Lower lobe of right lung (tissue), 2 donors: ENCODE results near the gene AMN. TPM values are rescaled to one million over a fixed set of nuclear protein-coding genes. Genes with fewer than 3 reads are reported as not detected.

ENCODE experiments used
- ATAC-seq, 2 donors: fragments of 200-7000 bp; cut with Tn5 transposase; one replicate each; pipeline ENCODE4 v1.9.1; 2020 to 2022; ENCODE audit warnings: mild to moderate bottlenecking in 2 of 2, moderate library complexity in 2 of 2
- DNase-seq: peaks from one replicate; pipeline ENCODE4 v3.0.0-alpha.2; 2020
- H3K27ac ChIP-seq: fragments of 200-600 bp; one replicate; pipeline ENCODE4 v1.8.0; 2022
- H3K27me3 ChIP-seq: fragments of 200-600 bp; one replicate; pipeline ENCODE4 v1.8.0; 2022; ENCODE audit warnings: low read depth
- H3K36me3 ChIP-seq: fragments of 200-600 bp; one replicate; pipeline ENCODE4 v1.8.0; 2022; ENCODE audit warnings: mild to moderate bottlenecking
- H3K4me1 ChIP-seq: fragments of 200-600 bp; one replicate; pipeline ENCODE4 v1.8.0; 2022
- H3K4me3 ChIP-seq: fragments of 200-600 bp; one replicate; pipeline ENCODE4 v1.8.0; 2022; ENCODE audit warnings: mild to moderate bottlenecking
- H3K9me3 ChIP-seq: fragments of 200-600 bp; one replicate; pipeline ENCODE4 v1.8.0; 2022
- intact Hi-C: fragments of 100-400 bp; cut with DNase I; formaldehyde crosslinking; loops from one replicate; pipeline ENCODE4 v1.11.0; 2022
- total RNA-seq: library from RNA; stranded (reverse); fragmentation: NEBNext Ultra II Directional; extraction: Animal tissue kit (Norgen Biotek cat#: 25700); gene quantifications from one replicate; pipeline ENCODE4 v1.2.1, GENCODE V29; 2021
- TF ChIP-seq, protein P1 (sequence below): fragments of 200-600 bp; IDR thresholded peaks from one replicate; pipeline ENCODE4 v1.8.0; 2022; ENCODE audit warnings: antibody characterized with exemption, mild to moderate bottlenecking
- donor health status: DM: no; HTN: yes; CAD: no; lungs with severe emphysema.

Gene AMN
- total RNA-seq, 1 donor from 2014 or later = 13.7 TPM

DNA sequence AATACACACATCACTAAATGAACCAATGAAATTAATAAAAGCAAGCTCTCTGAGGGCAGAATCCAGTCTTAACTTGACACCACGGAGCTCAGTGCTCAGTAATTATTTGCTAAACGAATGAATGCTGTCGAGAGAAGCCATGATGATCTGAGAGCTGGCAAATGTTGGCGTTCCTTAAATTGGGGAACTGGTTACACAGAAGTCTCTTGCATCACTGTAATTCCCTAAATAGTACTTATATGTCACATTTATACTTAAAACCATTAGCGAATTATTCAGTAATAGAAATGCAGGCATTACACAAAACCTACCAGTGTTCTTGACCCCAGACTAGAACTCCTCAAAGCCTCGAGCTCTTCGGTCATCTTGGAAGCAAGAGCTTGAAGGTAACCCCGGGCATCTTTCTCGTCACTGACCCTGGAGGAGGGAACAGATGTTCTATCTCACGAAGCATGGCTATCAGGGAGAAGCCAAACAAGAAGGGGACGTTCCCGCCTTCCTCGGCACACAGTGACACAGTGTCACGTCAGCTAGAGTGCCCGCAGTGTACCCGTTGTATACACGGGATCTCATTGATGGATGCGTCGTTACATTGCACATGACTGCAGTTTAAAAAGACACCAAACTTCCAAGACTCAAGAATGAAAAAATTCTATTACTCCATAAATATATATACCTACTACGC, 43.6 kb downstream of the AMN start:
- H3K9me3 ChIP-seq = no peaks in the 10 kb centered on the region
- no peaks in the 10 kb centered on the region for H3K4me1 ChIP-seq
- H3K27me3 ChIP-seq = no peaks in the 10 kb centered on the region
- peaks cover 100% of the 10 kb centered on the region for H3K36me3 ChIP-seq
- intact Hi-C loops = no loop called here
- TF ChIP-seq, protein P1, sequence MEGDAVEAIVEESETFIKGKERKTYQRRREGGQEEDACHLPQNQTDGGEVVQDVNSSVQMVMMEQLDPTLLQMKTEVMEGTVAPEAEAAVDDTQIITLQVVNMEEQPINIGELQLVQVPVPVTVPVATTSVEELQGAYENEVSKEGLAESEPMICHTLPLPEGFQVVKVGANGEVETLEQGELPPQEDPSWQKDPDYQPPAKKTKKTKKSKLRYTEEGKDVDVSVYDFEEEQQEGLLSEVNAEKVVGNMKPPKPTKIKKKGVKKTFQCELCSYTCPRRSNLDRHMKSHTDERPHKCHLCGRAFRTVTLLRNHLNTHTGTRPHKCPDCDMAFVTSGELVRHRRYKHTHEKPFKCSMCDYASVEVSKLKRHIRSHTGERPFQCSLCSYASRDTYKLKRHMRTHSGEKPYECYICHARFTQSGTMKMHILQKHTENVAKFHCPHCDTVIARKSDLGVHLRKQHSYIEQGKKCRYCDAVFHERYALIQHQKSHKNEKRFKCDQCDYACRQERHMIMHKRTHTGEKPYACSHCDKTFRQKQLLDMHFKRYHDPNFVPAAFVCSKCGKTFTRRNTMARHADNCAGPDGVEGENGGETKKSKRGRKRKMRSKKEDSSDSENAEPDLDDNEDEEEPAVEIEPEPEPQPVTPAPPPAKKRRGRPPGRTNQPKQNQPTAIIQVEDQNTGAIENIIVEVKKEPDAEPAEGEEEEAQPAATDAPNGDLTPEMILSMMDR = no peak
- H3K4me3 ChIP-seq = no peak overlapping the region
- no peak overlapping the region for H3K27ac ChIP-seq
- no peak for DNase-seq
- ATAC-seq = no peak

GRCh38 chr14:102966681-102967505, 44.4 kb downstream of the AMN start:
- Histone ChIP-seq H3K4me3 (no peak overlapping the region), H3K36me3 (peaks cover 100% of the 10 kb centered on the region), H3K4me1 (no peaks in the 10 kb centered on the region), H3K27ac (no peak overlapping the region), H3K27me3 (no peaks in the 10 kb centered on the region), H3K9me3 (no peaks in the 10 kb centered on the region)
- DNase-seq (no peak), ATAC-seq (no peak)
- intact Hi-C loops = no loop called here
- TF ChIP-seq, protein P1 = no peak

- intact Hi-C loops = no loop called here
- no peaks in the 10 kb centered on the region for H3K9me3 ChIP-seq
- no peaks in the 10 kb centered on the region for H3K4me1 ChIP-seq
- DNase-seq (no peak), ATAC-seq (no peak)
- H3K36me3 ChIP-seq = peaks cover 100% of the 10 kb centered on the region
- H3K27me3 ChIP-seq = no peaks in the 10 kb centered on the region
- TF ChIP-seq, protein P1 = no peak
- H3K4me3 ChIP-seq = no peak overlapping the region
- H3K27ac ChIP-seq = no peak overlapping the region
Measured at GRCh38 chr14:102967506-102967795, 45.0 kb downstream of the AMN start.

DNA sequence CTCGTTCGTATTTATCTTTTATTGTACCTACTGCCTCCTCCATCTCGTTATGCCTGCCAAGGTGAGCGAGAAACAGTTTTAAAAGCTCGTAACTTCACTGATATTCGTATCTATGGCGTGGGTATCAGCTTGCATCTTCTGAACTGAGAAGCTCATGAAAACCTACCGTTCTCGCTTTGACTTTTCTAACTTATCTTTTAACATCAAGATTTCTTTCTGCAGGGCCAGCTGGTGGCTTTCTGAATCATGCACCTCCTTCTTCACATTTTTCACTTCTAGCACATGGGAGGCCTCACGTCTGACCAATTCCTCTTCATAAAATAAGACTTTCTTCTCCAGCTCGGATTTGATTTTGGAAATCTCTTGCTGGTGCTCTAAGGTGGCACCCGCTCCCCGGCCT, 45.8 kb downstream of the AMN start:
- intact Hi-C loops = no loop called here
- no peaks in the 10 kb centered on the region for H3K4me1 ChIP-seq
- ATAC-seq (no peak), DNase-seq (no peak)
- H3K27me3 ChIP-seq = no peaks in the 10 kb centered on the region
- TF ChIP-seq, protein P1 = no peak
- H3K27ac ChIP-seq = no peak overlapping the region
- H3K36me3 ChIP-seq = peaks cover 100% of the 10 kb centered on the region
- no peaks in the 10 kb centered on the region for H3K9me3 ChIP-seq
- H3K4me3 ChIP-seq = no peak overlapping the region

DNA sequence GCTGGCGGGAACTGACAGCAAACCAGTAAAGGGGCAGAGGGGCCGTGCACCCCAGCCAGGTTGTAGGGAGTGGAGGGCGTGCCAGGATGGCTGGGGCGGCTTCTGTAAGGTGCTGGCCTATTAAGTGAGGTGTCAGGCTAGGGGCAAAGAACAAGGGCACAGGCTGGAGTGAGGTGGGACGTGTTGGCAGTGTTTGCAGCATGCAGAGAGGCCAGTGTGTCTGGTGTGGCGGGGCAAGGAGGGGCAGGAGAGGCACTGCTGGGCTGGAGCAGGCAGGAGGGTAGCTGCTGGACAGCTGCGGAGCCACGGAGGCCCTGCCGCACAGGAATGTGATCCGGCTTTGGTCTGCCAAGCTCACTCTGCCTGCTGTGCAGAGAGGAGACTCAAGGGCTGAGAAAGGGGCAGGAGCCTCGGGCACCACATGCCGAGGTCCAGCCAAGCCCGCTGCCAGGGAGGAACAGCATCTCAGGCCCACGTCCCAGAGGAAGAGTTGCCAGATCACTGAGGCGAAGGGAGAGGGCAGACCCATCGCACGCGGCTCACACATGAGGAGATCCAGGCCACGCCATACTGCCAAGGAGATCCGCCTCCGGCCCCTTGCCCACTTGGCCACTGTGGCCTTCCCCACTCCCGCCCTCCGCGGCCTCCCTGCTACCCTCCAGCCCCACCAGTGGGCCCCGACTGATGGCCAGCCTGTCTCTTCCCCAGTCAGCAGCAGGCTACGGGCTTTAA, 46.8 kb downstream of the AMN start:
- no peaks in the 10 kb centered on the region for H3K4me1 ChIP-seq
- no peaks in the 10 kb centered on the region for H3K9me3 ChIP-seq
- H3K27ac ChIP-seq = no peak overlapping the region
- TF ChIP-seq, protein P1 = no peak
- intact Hi-C loops = no loop called here
- H3K36me3 ChIP-seq = peaks cover 100% of the 10 kb centered on the region
- H3K27me3 ChIP-seq = no peaks in the 10 kb centered on the region
- no peak overlapping the region for H3K4me3 ChIP-seq
- ATAC-seq = no peak
- no peak for DNase-seq
